Measurements from ENCODE around the gene CLDN10. TPM values are rescaled to one million over a fixed set of nuclear protein-coding genes. Genes with fewer than 3 reads are reported as not detected.

Gene CLDN10
- total and polyA plus RNA-seq, 10 donors: 0.08 to 0.52 (median 0.10) TPM; not detected in 5

GRCh38 chr13:95546919-95547318, 5.6 kb upstream of the CLDN10 start:
- Histone ChIP-seq H3K4me1 (peaks cover 0 to under 1% (median 0%) of the 10 kb centered on the region in 6 donors), H3K27me3 (replicated peaks in 1 of 7) (peaks cover 0 to 52% (median 10%) of the 10 kb centered on the region in 7 donors), H3K9me3 (no peaks in the 10 kb centered on the region), H3K27ac (no peak overlapping the region), H3K36me3 (no peaks in the 10 kb centered on the region), H3K4me3 (no peak overlapping the region)
- TF ChIP-seq POLR2A (IDR thresholded peaks at IDR 0.05) (no peak), POLR2AphosphoS5 (IDR thresholded peaks at IDR 0.05) (no peak)
- TF ChIP-seq, protein P1, sequence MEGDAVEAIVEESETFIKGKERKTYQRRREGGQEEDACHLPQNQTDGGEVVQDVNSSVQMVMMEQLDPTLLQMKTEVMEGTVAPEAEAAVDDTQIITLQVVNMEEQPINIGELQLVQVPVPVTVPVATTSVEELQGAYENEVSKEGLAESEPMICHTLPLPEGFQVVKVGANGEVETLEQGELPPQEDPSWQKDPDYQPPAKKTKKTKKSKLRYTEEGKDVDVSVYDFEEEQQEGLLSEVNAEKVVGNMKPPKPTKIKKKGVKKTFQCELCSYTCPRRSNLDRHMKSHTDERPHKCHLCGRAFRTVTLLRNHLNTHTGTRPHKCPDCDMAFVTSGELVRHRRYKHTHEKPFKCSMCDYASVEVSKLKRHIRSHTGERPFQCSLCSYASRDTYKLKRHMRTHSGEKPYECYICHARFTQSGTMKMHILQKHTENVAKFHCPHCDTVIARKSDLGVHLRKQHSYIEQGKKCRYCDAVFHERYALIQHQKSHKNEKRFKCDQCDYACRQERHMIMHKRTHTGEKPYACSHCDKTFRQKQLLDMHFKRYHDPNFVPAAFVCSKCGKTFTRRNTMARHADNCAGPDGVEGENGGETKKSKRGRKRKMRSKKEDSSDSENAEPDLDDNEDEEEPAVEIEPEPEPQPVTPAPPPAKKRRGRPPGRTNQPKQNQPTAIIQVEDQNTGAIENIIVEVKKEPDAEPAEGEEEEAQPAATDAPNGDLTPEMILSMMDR (IDR thresholded peaks at IDR 0.05 in 8 of 11, conservative IDR thresholded peaks at IDR 0.05 in 3 of 11): no peak
- DNase-seq: no peak
- intact Hi-C loops (cut with DNase I; ENCODE audit: low total_unique reads): no loop called here
- WGBS, 5 donors: 34 to 65% (median 42%) methylated on average over 2 to 3 of the region's 3 CpGs

DNA sequence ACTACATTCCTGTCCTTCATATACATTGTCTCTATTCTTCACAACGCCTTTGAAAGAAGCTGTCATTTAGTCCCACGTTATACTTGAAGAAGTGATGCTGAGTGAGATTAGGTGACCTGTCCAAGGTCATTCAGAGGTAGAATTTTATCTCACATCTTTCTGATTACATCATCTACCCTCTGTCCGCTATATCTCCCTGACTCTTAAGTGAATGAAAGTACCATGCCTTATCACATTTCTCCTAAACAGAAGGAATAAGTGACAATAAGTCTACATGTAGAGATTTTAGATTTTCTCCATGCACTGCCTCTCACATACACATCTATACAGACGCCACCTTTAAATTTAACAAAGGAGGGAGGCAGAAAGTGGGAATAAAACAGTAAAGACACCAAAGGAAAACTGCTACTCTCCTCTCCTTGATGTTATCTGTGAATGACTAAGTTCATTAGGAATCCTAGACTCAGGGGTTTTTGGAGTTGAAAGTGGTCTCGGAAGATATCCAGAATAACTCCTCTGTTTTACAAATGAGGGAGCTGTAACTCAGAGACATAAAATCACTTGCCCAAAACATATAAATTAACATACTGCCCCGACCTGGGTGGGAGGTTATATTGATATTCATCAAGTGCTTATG, 4.9 kb upstream of the CLDN10 start:
- DNase-seq: no peak
- WGBS, 5 donors: 65 to 78% (median 70%) methylated on average over 6 of the region's 6 CpGs
- H3K4me3 ChIP-seq: no peak overlapping the region
- H3K9me3 ChIP-seq: no peaks in the 10 kb centered on the region
- H3K27ac ChIP-seq: no peak overlapping the region
- intact Hi-C loops (cut with DNase I; ENCODE audit: low total_unique reads): no loop called here
- TF ChIP-seq, protein P1 (IDR thresholded peaks at IDR 0.05 in 8 of 11, conservative IDR thresholded peaks at IDR 0.05 in 3 of 11): no peak
- TF ChIP-seq POLR2AphosphoS5 (IDR thresholded peaks at IDR 0.05): no peak
- peaks cover 0 to 8% (median 5%) of the 10 kb centered on the region in 6 donors for H3K4me1 ChIP-seq
- H3K36me3 ChIP-seq: no peaks in the 10 kb centered on the region
- H3K27me3 ChIP-seq (replicated peaks in 1 of 7): peaks cover 0 to 59% (median 17%) of the 10 kb centered on the region in 7 donors

DNA sequence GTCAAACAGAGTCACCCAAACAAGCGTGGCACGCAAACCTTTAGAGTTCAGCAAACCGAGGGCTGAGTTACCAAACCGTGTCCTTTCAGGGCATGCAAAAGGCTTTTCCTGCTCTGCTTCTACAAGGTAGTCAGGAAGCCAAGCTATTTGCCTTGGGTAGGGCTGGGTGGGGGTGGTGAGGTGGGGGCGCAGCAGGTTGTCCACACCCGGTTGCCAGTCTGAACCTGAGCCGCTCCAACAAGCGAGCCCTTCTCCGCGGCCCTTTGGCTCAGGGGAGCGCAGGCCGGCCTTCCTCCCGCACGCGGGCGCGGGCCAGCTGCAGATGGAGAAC, 347 bp upstream of the CLDN10 start:
- no peak overlapping the region for H3K27ac ChIP-seq
- TF ChIP-seq POLR2A (IDR thresholded peaks at IDR 0.05): no peak
- H3K4me1 ChIP-seq: peaks cover 4 to 26% (median 21%) of the 10 kb centered on the region in 6 donors
- H3K27me3 ChIP-seq (replicated peaks in 1 of 7): peaks cover 0 to 73% (median 40%) of the 10 kb centered on the region in 7 donors
- WGBS, 5 donors: 16 to 21% (median 18%) methylated on average over 17 of the region's 17 CpGs
- no peak for DNase-seq
- intact Hi-C loops (cut with DNase I; ENCODE audit: low total_unique reads): no loop called here
- H3K9me3 ChIP-seq: no peaks in the 10 kb centered on the region
- no peaks in the 10 kb centered on the region for H3K36me3 ChIP-seq
- H3K4me3 ChIP-seq: peak overlapping the region in 3 of 8 donors; percentile 12 to 59 (median 17)

DNA sequence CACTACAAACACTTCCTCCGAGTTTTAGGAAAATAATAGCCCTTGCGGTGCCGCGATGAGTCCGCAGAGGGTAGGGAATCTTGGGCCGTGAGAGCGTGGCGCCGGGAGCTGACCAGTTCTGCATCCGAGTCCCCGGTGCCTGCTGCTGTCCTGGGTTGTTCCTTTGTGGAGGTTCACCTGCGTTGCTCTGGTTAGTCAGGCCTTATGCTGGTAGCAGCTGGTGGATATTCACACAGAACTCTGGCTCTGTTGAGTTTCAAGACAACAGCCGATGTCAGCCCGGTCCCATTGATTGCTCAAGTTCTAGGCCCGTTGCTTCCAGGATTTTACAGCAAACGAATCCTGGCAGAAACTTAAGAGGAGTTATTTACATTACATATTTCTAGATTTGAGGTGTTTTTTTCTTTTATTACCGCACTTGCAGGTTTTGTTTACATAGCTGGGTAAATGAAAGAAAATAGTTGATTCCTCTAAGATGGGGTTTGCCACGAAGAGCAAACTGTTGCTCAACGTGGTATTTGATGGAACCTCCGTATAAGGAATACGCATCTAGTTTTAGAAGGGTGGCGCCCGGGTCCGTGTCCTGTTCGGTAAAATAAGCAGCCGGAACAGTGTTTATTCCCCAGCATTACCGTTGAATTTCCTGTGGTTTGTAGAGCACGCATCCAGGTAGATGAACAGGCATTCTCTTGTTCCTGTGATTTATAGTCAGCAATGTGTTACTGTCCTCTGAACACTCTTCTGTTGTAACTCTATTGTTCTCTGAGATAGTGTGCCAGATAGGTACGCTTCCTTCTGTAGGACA, 1.3 kb downstream of the CLDN10 start:
- Histone ChIP-seq H3K4me1 (peaks cover 4 to 26% (median 21%) of the 10 kb centered on the region in 6 donors), H3K27me3 (replicated peaks in 1 of 7) (peaks cover 0 to 76% (median 40%) of the 10 kb centered on the region in 7 donors), H3K27ac (no peak overlapping the region), H3K9me3 (no peaks in the 10 kb centered on the region), H3K36me3 (no peaks in the 10 kb centered on the region), H3K4me3 (peak overlapping the region in 2 of 8 donors; percentile 17 to 59)
- intact Hi-C loops (cut with DNase I; ENCODE audit: low total_unique reads): no loop called here
- TF ChIP-seq, protein P1 (IDR thresholded peaks at IDR 0.05 in 8 of 11, conservative IDR thresholded peaks at IDR 0.05 in 3 of 11): no peak
- TF ChIP-seq POLR2A (IDR thresholded peaks at IDR 0.05) (no peak), POLR2AphosphoS5 (IDR thresholded peaks at IDR 0.05) (no peak)
- WGBS, 5 donors: 17 to 32% (median 17%) methylated on average over 29 of the region's 29 CpGs
- no peak for DNase-seq
